ENCODE measurements around the gene NR0B2.
"Not testable (repeated sequence)": the region's sequence is repeated elsewhere in the genome, so short reads cannot be mapped to it uniquely, and the experiment has no call there.

Gene NR0B2, protein sequence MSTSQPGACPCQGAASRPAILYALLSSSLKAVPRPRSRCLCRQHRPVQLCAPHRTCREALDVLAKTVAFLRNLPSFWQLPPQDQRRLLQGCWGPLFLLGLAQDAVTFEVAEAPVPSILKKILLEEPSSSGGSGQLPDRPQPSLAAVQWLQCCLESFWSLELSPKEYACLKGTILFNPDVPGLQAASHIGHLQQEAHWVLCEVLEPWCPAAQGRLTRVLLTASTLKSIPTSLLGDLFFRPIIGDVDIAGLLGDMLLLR

DNA sequence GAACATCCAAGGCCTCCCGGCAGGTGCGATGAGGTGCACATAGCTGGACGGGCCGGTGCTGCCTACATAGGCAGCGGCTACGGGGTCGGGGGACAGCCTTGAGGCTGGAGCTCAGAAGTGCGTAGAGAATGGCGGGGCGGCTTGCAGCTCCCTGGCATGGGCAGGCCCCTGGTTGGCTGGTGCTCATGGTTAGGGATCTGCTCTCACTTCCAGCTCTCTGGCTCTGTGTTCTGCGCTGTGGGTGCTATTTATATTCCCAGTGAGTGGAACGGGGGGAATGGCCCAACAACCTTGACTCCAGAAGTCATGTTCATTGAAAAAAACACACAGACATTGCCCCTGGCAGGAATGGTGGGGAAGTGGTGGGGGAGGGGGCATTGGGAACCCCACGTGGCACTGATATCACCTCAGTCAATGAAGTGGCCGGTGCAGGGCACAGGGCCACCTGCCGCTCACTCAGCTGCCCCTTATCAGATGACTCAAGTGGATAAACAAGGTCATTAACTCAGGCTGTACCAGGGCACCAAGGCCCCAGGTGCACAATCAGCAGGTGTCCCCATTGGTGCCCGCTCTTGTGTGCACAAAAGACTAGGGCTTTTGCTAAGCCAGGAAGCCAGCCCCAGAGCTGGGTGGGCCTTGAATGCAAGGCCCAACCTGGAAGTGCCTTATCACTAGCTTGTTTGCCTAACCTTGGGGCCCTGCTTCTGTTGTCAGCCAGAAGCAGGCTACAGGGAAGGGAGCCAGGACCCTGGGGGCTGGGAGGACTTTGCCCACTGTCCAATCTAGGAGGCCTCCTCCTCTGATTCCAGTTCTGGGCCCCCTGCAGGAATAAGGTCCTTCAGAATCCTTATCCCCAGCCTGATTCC, at the start of gene NR0B2:
NR0B2 (minus strand) TSS at position 222 of the 866 bp plus-strand sequence; CDS start at position 187, 35 bp downstream.
- no peak for FAIRE-seq

DNA sequence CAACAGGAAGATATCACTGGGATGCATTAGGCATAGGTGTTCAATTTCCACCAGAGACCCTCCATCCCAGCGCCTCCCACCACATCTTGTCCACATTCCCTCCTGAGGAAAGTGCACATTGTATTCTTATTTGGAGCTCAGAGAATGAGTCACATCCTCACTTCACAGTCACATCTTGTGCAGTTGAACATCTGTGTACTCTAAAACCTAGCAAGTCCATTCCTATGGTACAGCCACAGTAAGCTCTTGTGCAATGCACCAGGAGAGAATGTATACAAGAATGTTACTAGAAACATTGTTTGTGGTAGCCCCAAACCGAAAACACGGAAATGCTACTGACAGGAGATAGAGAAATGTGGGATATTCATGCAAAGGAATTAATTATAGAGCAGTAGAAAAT, 48.1 kb upstream of the NR0B2 start:
- no peak for FAIRE-seq

DNA sequence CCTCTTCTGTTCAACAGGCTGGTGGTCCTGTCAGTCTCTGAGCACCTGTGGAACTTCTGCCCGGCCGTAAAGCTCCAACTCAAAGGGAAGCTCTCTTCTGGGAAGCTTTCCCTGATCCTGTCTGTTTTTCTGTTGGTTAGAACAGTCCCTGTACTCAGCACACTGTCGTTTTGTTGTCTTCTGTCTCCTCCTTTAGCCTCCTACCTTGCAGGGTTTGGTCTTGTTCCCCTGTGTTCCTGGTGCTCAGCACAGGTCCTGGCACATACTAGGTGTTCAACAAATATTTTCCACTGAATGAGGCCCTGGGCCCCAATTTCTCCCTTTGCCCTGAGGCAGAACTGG, 46.8 kb upstream of the NR0B2 start:
- FAIRE-seq: no peak

DNA sequence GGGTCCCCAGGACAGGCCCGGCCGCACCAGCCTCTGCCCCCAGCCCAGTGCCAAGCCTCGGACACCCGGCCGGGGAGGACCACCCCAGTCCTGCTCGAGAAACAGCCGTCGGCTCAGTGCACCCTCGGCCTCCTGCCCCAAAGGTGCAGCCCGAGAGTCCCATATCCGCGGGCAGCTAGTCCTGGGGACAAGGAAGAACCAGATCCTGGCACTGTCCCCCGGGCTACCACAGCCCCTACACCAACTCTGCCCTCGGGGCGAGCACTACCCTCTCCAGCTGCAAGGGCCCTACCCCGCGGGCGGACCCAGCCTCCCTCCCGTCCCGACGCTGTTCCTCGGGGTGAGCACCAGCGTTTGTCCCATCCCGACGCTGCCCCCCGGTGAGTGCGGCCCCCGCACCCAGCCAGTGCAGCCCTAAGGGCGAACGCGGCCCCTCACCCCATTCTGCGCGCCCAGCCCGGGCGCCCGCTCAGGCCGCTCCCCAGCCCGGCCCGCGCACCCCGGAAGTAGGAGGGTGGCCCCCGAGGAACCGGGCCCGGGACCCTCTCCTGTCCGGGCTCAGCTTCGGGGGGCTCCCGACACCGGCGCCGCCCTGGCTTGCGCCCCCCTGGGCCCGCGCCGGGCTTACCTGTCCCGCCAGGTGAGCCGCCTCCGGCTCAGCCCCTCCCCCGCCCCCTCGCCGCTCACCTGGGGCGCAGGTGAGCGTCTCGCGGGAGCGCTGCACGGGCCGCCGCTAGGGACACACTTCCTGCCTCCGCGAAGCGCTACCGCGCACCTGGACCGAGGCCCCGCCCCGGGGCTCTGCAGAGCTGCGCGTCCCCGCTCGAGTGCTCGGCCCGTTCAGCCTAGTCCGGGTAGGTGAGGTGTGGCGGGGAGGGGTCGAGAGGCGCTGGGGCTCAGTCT, 46.2 kb upstream of the NR0B2 start, which contains the start of gene KDF1:
KDF1 (minus strand) TSS at position 747 of the 903 bp plus-strand sequence. CDS start 8,088 bp downstream, outside the sequence.
- no peak for FAIRE-seq

DNA sequence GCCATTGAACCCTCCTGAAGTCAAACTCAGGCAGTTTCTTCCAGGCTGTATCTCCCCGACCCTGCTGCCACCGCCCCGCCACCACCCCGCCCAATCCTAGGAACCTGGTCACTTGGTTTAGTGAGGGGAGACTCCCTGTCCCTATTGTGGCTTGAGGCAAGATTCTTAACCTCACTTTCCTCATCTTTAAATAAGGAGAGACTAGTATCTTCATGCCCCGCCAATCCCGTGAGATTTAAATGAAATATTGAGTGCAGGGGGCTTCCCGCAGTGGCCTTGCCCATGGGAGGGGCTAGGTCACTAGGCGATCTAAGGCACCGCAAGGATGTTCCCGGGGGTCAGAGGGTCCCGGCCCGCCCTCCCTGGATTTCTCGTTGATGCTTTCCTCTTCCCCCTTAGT, 45.5 kb upstream of the NR0B2 start:
- no peak for FAIRE-seq

DNA sequence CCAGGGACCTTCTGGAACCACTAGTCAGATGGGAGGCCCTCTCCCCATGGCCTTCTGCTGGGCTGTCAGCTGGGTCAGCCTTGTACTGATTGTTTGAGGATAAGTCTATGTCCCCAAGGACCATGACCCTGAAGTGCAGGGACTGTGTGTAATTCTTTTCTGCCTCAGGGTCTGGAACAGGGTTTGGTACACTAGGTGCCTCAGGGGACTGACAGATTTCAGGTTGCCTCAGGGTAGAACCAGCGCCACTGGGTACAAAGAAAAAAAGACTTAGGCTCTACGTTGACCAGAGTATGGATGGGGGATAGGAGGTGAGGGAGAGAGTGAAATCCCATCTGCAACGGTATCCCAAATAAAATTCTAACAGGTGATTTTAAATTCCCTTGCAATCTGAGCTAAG, 43.5 kb upstream of the NR0B2 start:
- no peak for FAIRE-seq

DNA sequence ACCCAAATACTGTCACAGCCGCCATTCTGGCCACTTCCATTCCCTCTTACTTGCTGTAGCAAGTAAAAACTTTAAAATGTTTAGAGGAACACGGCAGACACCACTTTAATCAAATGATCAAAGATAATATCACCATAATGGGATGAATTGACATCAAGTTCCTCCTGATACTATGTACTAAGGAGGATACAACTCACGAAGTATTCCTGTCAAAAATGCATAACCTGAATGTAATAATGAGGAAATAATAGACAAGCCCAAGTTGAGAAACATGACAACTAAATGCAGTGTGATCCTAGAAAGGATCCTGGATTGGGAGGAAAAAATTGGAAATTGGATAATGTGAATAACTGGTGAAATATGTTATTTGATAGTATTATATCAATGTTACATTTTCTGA, 42.5 kb upstream of the NR0B2 start:
- no peak for FAIRE-seq

DNA sequence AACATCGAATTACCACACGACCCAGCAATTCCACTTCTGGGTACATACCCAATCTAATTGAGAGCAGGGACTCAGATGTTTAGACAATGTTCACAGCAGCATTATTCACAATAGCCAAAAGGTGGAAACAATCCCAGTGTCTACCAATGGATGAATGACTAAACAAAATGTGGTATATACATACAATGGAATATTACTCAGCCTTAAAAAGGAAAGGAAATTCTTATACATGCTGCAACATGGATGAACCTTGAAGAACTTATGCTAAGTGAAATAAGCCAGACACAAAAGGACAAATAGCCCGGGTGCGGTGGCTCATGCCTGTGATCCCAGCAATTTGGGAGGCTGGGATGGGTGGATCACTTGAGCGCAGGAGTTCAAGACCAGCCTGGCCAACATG, 39.6 kb upstream of the NR0B2 start:
- FAIRE-seq: no peak

DNA sequence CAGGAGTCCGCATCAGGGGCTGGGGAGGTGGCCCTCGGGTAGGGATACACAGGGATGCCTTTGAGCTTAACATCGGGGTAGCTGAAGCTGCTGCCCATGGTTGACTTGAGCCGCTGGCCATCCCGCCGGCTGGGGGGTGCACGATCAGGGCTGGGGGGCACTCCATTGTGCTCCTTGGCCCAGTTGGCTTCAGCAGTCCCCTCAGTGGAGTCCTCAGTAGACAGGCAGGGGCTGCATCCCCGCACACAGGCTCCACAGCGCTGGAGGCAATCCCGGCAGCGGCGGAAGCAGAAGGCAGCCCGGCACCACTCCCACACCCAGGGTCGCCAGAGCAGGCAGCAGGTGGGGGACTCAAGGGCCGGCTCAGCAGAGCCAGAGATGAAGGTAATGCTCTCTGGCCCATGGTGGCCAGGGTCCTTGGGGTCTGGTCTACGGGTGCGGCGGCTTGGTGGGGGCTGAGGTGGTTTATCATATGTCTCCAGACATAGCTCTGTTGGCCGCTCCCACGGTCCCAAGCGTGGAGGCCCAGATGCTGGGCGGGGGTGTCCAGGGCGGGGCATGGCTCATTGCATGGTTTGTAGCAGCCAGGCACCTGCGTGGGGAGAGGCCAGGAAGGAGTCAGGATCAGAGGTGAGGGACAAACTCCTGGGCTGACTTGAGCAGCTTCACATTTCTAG, 38.2 kb upstream of the NR0B2 start:
- FAIRE-seq: no peak

DNA sequence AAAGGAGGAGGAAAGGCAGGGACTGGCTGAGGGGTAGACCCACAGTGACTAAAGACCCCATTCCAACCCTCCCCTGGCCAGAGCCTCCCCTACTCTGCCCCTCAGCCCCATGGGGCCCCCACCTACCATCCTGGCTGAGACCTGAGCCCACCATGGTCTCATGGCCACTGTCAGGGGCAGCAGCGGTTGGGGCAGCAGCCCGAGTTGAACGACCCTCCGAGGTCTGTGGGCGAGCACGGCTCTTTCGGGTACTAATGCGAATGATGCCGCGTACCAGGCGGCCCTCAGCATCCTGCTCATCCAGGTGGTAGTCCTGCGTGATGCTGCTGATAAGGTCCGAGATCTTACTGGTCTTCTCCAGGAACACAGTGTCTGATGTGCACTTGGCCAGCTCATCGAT, 37.4 kb upstream of the NR0B2 start:
- FAIRE-seq: no peak

DNA sequence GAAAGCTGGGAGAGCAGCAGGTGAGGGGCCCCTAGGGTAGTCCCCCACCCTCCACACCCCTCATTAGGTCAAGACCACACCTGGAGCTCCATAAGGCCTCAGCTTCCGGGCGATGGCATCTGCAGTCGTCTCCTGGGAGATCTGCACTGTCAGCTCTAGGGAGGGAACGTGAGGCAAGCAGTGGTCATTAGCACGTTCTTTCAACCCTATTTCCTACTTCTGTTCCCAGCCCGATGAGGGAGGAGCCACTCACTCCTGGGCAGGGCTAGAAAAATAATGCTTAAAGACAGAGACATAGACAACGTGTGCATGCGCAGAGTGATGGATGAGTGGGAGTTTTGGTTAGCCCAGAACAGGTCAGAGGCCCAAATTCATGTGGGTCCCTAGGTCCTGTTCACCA, 36.8 kb upstream of the NR0B2 start:
- no peak for FAIRE-seq

DNA sequence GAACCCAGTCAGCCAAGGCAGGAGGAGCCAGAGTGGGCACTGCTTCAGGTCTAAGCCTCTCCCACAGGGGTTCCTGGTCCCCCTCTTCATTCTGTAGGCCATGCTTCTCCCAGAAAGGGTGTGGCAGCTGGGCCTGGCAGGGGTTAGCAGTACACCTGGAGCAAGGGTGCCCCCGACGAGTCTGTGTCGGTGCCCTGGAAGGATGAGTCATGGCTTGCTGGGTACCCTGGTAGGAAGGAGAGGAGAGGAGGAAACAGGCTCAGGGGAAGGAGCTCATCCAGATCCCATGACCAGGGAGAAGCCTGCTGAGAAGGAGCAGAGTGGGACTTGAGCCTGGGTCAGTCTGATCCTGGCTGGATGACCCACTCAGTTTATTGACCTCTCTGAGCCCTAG, 36.1 kb upstream of the NR0B2 start:
- no peak for FAIRE-seq

DNA sequence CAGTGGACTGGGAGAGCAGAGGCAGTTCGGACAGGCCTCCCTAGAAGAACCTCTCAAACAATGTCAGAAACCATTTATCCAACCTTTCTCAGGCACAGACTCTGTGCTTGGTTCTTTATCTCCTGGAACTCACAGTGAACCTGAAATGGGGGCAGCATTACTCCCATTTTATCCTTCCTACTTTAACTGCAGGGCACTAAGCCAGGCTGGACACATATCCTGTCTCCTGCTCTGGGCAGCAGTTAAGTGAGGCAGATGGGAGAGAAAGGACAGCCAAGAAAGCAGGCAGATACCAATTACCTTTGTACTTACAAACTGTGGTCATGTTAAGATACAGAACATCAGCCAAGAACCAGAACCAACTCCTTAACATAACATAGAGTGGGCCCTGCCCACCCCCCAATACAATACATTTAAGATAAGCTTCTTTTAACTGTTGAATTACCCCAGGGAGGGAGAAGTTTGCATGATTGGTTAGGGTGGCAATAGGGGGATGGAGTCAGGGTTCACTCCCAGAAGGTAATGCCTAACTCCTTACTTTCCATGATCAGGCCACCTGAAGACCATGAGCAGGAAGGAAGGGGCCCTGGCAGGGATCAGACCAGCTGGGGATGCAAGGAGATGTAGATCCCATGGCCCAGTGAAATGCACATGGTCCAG, 35.6 kb upstream of the NR0B2 start:
- no peak for FAIRE-seq

DNA sequence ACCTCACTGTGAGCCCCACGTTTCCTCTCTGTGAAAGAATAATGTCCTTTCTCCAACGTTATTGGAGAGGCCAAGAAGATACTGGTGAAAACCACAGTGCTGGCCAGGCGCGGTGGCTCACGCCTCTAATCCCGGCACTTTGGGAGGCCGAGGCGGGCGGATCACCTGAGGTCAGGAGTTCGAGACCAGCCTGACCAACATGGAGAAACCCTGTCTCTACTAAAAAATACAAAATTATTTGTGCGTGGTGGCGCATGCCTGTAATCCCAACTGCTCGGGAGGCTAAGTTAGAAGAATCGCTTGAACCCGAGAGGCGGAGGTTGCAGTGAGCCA, 34.9 kb upstream of the NR0B2 start:
- FAIRE-seq: not testable (repeated sequence)

DNA sequence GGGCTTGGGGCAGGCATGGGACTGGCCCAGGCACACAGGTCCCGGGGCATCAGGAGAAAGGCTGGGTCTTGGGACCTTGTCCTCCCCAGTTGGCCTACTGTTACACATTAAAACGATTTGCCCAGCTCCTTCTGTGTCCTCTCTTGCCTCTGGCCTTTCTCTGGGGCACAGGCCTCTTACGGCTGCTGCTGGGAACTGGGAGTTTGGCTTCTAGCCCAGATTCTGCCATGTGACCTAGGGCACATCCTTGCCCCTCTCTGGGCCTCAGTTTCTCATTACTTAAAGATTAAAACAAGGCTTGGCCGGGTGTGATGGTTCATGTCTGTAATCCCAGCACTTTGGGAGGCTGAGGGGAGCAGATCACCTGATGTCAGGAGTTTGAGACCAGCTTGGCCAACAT, 32.5 kb upstream of the NR0B2 start:
- no peak for FAIRE-seq

DNA sequence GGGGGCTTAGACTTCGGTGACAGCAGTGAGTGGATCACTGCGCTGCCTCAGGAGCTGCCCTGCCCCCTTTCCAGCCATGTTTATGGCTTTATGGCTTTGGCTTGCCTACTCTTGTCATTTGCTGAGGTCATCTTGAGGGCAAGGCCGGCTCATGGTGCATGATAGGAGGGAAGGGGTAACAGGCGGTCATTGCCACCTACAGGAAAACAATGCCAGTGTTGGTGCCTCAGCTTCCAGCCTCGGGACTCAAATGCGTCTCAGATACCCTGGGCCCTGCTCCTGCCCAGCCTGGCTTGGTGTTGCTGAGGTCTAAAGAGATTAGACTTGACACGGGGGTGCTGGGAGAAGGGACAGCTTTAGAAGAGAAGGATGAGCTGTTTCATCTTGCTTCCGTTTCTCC, 32.0 kb upstream of the NR0B2 start:
- FAIRE-seq: no peak

DNA sequence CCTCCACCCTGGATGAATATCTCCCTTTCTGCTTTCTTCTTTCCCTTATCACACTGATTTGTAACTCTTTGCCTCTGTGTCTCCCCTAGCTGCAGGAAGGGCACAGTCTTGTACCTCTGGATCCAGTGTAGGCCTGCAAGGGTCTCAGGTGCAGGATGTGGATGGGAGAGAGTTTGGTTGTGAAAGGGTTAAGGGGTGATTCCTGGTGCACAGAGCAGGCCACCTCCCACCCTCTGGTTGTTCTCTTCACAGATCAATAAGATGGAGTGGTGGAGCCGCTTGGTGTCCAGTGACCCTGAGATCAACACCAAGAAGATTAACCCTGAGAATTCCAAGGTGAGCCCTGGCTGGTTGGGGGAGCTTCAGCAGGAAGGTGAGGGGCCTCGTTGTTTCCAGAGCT, 31.4 kb upstream of the NR0B2 start:
- FAIRE-seq: no peak

DNA sequence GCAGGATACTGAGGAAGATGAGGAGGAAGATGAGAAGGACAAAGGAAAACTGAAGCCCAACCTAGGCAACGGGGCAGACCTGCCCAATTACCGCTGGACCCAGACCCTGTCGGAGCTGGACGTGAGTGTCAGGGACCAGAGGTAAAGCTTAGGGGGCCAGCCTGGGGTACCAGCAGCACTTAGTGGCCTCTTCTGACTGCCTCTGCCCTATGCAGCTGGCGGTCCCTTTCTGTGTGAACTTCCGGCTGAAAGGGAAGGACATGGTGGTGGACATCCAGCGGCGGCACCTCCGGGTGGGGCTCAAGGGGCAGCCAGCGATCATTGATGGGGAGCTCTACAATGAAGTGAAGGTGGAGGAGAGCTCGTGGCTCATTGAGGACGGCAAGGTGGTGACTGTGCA, 28.9 kb upstream of the NR0B2 start:
- no peak for FAIRE-seq

DNA sequence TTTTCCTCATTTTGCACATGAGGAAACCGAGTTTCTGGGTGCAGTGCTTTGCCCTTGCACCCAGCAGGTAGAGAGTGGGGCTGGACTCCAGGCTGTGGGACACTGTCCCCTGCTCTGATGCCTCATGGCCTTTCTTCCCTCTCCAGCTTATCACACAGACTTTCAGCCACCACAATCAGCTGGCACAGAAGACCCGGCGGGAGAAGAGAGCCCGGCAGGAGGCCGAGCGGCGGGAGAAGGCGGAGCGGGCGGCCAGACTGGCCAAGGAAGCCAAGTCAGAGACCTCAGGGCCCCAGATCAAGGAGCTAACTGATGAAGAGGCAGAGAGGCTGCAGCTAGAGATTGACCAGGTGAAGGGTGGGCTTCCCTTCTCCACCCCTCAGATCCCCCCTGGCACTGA, 27.5 kb upstream of the NR0B2 start:
- no peak for FAIRE-seq

DNA sequence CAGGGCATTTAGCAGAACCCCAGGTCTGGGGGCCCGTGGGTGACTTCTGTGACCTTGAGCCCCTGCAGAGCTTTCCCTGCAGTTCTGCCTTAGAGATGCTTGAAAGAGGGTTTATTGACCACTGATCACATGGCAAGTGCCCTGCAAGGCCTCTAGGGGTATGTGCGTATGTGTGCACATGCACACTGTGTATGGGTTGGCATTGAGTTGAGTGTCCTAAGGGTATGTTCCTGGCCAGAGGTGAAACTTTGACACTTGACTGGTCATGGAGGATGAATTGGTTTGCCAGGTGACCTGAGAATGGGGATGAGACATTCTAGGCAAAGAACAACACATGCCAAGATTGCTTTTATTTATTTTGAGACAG, 24.9 kb upstream of the NR0B2 start:
- no peak for FAIRE-seq

DNA sequence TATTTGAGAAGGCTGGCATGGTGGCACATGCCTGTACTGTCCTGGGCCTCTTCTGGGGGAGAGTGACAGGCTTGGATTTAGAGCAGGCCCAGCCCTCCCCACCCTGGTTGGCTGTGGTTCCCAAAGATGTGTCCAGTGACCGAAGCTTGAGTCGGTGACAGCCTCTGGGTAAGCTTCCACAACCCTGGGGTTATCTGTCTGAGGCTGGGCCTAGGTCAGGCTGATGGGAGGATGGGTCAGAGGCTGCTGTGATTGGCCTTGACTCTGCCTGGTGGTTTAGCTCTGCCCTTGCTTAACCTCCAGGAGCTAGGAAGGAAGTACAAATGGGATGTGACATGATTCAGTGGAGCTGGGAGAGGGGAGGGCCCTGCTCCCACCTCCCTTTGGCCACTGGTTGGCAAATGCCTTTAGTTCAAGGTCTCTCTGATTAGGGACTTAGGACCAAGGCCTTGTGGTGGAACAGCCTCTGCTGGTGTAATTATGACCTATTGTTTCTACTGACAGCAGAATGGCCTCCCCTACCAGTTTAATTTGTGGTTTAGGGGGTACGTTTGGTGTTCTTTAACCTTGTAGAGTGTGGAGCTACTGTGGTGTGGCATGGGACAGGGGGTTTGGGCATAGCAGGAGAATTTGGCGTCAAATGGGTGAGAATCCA, 24.4 kb upstream of the NR0B2 start:
- no peak for FAIRE-seq

DNA sequence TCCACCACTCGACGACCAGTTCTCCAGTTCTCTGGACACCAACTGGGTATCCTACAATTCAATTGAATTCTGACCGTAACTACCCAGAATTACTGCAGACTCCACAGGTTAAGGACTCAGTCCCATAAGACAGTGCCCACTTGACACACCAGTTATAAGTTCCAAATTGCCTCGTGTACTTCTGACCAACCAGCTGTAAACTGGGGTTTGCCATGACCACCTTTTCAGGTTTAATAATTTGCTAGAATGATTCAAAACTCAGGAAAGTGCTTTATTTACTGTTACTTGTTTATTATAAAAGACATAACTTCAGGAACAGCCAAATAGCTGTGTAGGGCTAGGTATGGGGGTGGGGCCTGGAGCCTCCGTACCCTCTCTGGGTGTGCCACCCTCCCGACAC, 23.0 kb upstream of the NR0B2 start:
- no peak for FAIRE-seq
